ENCODE results near the gene IL1RAPL1. TPM values are rescaled to one million over a fixed set of nuclear protein-coding genes. Genes with fewer than 3 reads are reported as not detected.

The IL1RAPL1 gene
- total and polyA plus RNA-seq, 2 donors (not counting 3 experiments of a cell fraction or from before 2014, with no cell fraction given) = 0.79 to 1.3 TPM

- no peaks in the 10 kb centered on the region for H3K9me3 ChIP-seq (replicated peaks; ENCODE audit: control insufficient read depth, insufficient read depth, low read length)
- CTCF ChIA-PET = interaction anchor here (1.2 to 1.6 kb wide), 2 partner anchors 11 to 18 kb away, joined by 3 to 5 read pairs; no protein-coding TSS in a partner anchor
- H3K79me2 ChIP-seq (ENCODE audit: control insufficient read depth, insufficient read depth, low read length) = no peaks in the 10 kb centered on the region
- H3K27me3 ChIP-seq (ENCODE audit: control insufficient read depth in 2 of 2, insufficient read depth in 2 of 2, low read length in 2 of 2) = no peaks in the 10 kb centered on the region
- no peak overlapping the region for H3K9ac ChIP-seq (replicated peaks; ENCODE audit: extremely low read depth, insufficient read depth, low read length)
- no peaks in the 10 kb centered on the region for H4K20me1 ChIP-seq (replicated peaks; ENCODE audit: control insufficient read depth, extremely low read depth, insufficient read depth, low read length)
- peak overlapping the region; percentile 22 for H3K4me2 ChIP-seq (ENCODE audit: insufficient read depth, low read length)
- H2AFZ ChIP-seq (ENCODE audit: low read depth, low read length) = no peak overlapping the region
- FAIRE-seq (no peak), DNase-seq (ENCODE audit: low read depth, low spot score) (peak; percentile 79)
- no peak overlapping the region for H3K27ac ChIP-seq (ENCODE audit: insufficient read depth, low read depth, low read length)
- dilution Hi-C loops (cut with MboI; ENCODE audit: extremely low pct_ligation_motif_present, low sequenced_read_pairs) = no loop called here
- peaks cover 3% of the 10 kb centered on the region for H3K4me1 ChIP-seq (ENCODE audit: control insufficient read depth, extremely low read depth, insufficient read depth, low read length)
- intact Hi-C loops (cut with micrococcal nuclease) = loop anchor here (1.0 kb wide), 1 partner anchor 279 kb away; no protein-coding TSS in a partner anchor
- no peaks in the 10 kb centered on the region for H3K9me1 ChIP-seq (replicated peaks; ENCODE audit: control insufficient read depth, extremely low read depth, insufficient read depth, low read length)
- TF ChIP-seq GATA2 (IDR thresholded peaks at IDR 0.05; ENCODE audit: insufficient read depth, insufficient read length, low read depth, low read length) (peak; percentile 43), POLR2AphosphoS5 (IDR thresholded peaks at IDR 0.05; ENCODE audit: insufficient read depth, low read depth, low read length) (no peak), MAX (IDR thresholded peaks at IDR 0.05; ENCODE audit: insufficient read depth, insufficient read length) (no peak), EZH2 (IDR thresholded peaks at IDR 0.05; ENCODE audit: borderline replicate concordance, low read depth, low read length, severe bottlenecking) (no peak)
- POLR2A ChIA-PET = no interaction called here
- BruUV-seq (replicated peaks) = no TSS peak
- no peak overlapping the region for H3K4me3 ChIP-seq (replicated peaks in 1 of 3; ENCODE audit: insufficient read depth in 1 of 3, low read depth in 1 of 3, low read length in 3 of 3)
- H3K36me3 ChIP-seq (ENCODE audit: control insufficient read depth in 2 of 2, extremely low read depth in 1 of 2, insufficient read depth in 2 of 2, low read length in 2 of 2) = no peaks in the 10 kb centered on the region
These were observed 1354.0 kb downstream of the IL1RAPL1 start for GRCh38 chrX:29941287-29941686.

GRCh38 chrX:29947225-29947624 is 1360.0 kb downstream of the IL1RAPL1 start:
- Histone ChIP-seq H3K4me2 (ENCODE audit: insufficient read depth, low read length) (no peak overlapping the region), H3K36me3 (ENCODE audit: control insufficient read depth in 2 of 2, extremely low read depth in 1 of 2, insufficient read depth in 2 of 2, low read length in 2 of 2) (no peaks in the 10 kb centered on the region), H3K9me3 (replicated peaks; ENCODE audit: control insufficient read depth, insufficient read depth, low read length) (no peaks in the 10 kb centered on the region), H3K9me1 (replicated peaks; ENCODE audit: control insufficient read depth, extremely low read depth, insufficient read depth, low read length) (no peaks in the 10 kb centered on the region), H3K27me3 (ENCODE audit: control insufficient read depth in 2 of 2, insufficient read depth in 2 of 2, low read length in 2 of 2) (no peaks in the 10 kb centered on the region), H3K9ac (replicated peaks; ENCODE audit: extremely low read depth, insufficient read depth, low read length) (no peak overlapping the region), H3K27ac (ENCODE audit: insufficient read depth, low read depth, low read length) (no peak overlapping the region), H4K20me1 (replicated peaks; ENCODE audit: control insufficient read depth, extremely low read depth, insufficient read depth, low read length) (no peaks in the 10 kb centered on the region), H2AFZ (ENCODE audit: low read depth, low read length) (no peak overlapping the region), H3K4me3 (replicated peaks in 1 of 3; ENCODE audit: insufficient read depth in 1 of 3, low read depth in 1 of 3, low read length in 3 of 3) (no peak overlapping the region), H3K79me2 (ENCODE audit: control insufficient read depth, insufficient read depth, low read length) (no peaks in the 10 kb centered on the region), H3K4me1 (ENCODE audit: control insufficient read depth, extremely low read depth, insufficient read depth, low read length) (peaks cover 4% of the 10 kb centered on the region)
- intact Hi-C loops (cut with micrococcal nuclease) (no loop called here), dilution Hi-C loops (cut with MboI; ENCODE audit: extremely low pct_ligation_motif_present, low sequenced_read_pairs) (no loop called here)
- ChIA-PET CTCF (no interaction called here), POLR2A (no interaction called here)
- DNase-seq (ENCODE audit: low read depth, low spot score) (no peak), FAIRE-seq (no peak)
- no TSS peak for BruUV-seq (replicated peaks)
- TF ChIP-seq POLR2AphosphoS5 (IDR thresholded peaks at IDR 0.05; ENCODE audit: insufficient read depth, low read depth, low read length) (no peak), FOS (IDR thresholded peaks at IDR 0.05; ENCODE audit: borderline replicate concordance, insufficient read depth, low read length) (no peak), POLR2A (IDR thresholded peaks at IDR 0.05; ENCODE audit: low read depth, low read length) (no peak), EZH2 (IDR thresholded peaks at IDR 0.05; ENCODE audit: borderline replicate concordance, low read depth, low read length, severe bottlenecking) (no peak), GATA2 (IDR thresholded peaks at IDR 0.05; ENCODE audit: insufficient read depth, insufficient read length, low read depth, low read length) (no peak), JUN (IDR thresholded peaks at IDR 0.05; ENCODE audit: borderline replicate concordance, insufficient read depth, insufficient read length, low read depth) (no peak), MAX (IDR thresholded peaks at IDR 0.05; ENCODE audit: insufficient read depth, insufficient read length) (no peak), CTCF (IDR thresholded peaks at IDR 0.05; ENCODE audit: extremely low read depth in 1 of 2, insufficient read depth in 1 of 2, low read depth in 1 of 2, low read length in 2 of 2) (no peak), MYC (IDR thresholded peaks at IDR 0.05; ENCODE audit: low read depth, low read length) (no peak)

Measured in endothelial cell of umbilical vein (primary cell).